GM18858 (cell line): ENCODE measurements around the gene NHLRC4.

ENCODE experiments used
- ATAC-seq: cut with Tn5 transposase; IDR thresholded peaks from one replicate; pipeline ENCODE4 v1.9.1; 2021; ENCODE audit not compliant: unreplicated experiment

NHLRC4 gene

GRCh38 chr16:530111-530817 lies 36.5 kb upstream of the NHLRC4 start:
- ATAC-seq, result no peak

GRCh38 chr16:531494-532125 lies 35.2 kb upstream of the NHLRC4 start:
- no peak for ATAC-seq

- no peak for ATAC-seq
These were observed 33.2 kb upstream of the NHLRC4 start for GRCh38 chr16:533391-534123.

GRCh38 chr16:534135-534534 lies 32.7 kb upstream of the NHLRC4 start:
- no peak for ATAC-seq

GRCh38 chr16:534856-535445 lies 31.9 kb upstream of the NHLRC4 start:
- ATAC-seq, result no peak

- ATAC-seq, result no peak
These were observed 31.1 kb upstream of the NHLRC4 start for GRCh38 chr16:535446-536405.

- no peak for ATAC-seq
These were observed 30.1 kb upstream of the NHLRC4 start for GRCh38 chr16:536746-537145.

- no peak for ATAC-seq
These were observed 29.1 kb upstream of the NHLRC4 start for GRCh38 chr16:537415-538335.

- no peak for ATAC-seq
These were observed 26.8 kb upstream of the NHLRC4 start for GRCh38 chr16:539901-540530.

- no peak for ATAC-seq
These were observed 26.0 kb upstream of the NHLRC4 start for GRCh38 chr16:540645-541340.

- no peak for ATAC-seq
These were observed 23.3 kb upstream of the NHLRC4 start for GRCh38 chr16:543301-544164.

GRCh38 chr16:544517-544916 lies 22.3 kb upstream of the NHLRC4 start:
- ATAC-seq, result no peak

- no peak for ATAC-seq
These were observed 19.7 kb upstream of the NHLRC4 start for GRCh38 chr16:546909-547770.

- no peak for ATAC-seq
These were observed 18.2 kb upstream of the NHLRC4 start for GRCh38 chr16:548586-548985.

- no peak for ATAC-seq
These were observed 17.1 kb upstream of the NHLRC4 start for GRCh38 chr16:549544-550263.

- no peak for ATAC-seq
These were observed 15.6 kb upstream of the NHLRC4 start for GRCh38 chr16:551210-551609.
